GM10248 (cell line): ENCODE data around the gene S100A1.
A peak's percentile ranks its signal among the peaks of the same experiment; 100 is the strongest.

Source experiments
- CTCF ChIA-PET: fragments of 300-600 bp; sonication (Branson Sonifier 250); formaldehyde crosslinking; extraction: SDS; loops from one replicate; lab custom pipeline; 2021; ENCODE audit warnings: antibody characterized with exemption; lab: Yijun Ruan, JAX
- POLR2A ChIA-PET: fragments of 350-650 bp; sonication (Branson Sonifier 250); formaldehyde crosslinking; extraction: SDS; loops from one replicate; lab custom pipeline; 2020; ENCODE audit warnings: antibody characterized with exemption; lab: Yijun Ruan, JAX
- DNase-seq: peaks from one replicate; pipeline ENCODE4 v3.0.0; 2012; ENCODE audit errors: extremely low spot score
- TF ChIP-seq, protein P1 (sequence below): IDR thresholded peaks from 2 replicates; pipeline ENCODE4 v1.5.1; 2012; ENCODE audit warnings: mild to moderate bottlenecking, low read depth; ENCODE audit errors: extremely low read depth, missing control alignments, control extremely low read depth

Gene S100A1

DNA sequence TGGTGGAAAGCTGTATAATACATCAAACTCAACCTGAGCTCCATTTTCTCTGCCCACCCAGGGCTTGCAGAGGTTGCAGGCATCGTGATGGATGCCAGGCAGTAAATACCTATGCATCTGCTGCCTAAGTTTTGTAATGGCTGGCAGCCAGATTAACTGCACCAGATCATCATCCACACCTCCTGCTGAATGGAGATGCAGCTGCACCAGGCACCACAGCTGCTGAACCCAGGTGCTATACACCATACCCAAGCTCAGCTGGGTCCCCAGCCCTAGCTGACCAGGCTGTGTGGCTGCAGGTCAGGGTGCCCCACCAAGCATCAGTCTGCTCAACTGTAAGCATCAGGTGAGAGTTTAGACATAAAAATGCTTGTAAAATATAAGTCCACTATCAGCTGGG is 23.5 kb downstream of the S100A1 start:
- ChIA-PET CTCF (interaction anchor here (1.3 to 2.0 kb wide), 3 partner anchors 8 to 13 kb away, joined by 3 to 8 read pairs (median 4); no protein-coding TSS in a partner anchor), POLR2A (interaction anchor here (0.6 to 2.4 kb wide), 6 partner anchors 10 to 577 kb away, joined by 3 to 9 read pairs (median 4); partner anchors contain the start of gene CHTOP)
- no peak for DNase-seq
- TF ChIP-seq, protein P1, sequence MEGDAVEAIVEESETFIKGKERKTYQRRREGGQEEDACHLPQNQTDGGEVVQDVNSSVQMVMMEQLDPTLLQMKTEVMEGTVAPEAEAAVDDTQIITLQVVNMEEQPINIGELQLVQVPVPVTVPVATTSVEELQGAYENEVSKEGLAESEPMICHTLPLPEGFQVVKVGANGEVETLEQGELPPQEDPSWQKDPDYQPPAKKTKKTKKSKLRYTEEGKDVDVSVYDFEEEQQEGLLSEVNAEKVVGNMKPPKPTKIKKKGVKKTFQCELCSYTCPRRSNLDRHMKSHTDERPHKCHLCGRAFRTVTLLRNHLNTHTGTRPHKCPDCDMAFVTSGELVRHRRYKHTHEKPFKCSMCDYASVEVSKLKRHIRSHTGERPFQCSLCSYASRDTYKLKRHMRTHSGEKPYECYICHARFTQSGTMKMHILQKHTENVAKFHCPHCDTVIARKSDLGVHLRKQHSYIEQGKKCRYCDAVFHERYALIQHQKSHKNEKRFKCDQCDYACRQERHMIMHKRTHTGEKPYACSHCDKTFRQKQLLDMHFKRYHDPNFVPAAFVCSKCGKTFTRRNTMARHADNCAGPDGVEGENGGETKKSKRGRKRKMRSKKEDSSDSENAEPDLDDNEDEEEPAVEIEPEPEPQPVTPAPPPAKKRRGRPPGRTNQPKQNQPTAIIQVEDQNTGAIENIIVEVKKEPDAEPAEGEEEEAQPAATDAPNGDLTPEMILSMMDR: no peak

DNA sequence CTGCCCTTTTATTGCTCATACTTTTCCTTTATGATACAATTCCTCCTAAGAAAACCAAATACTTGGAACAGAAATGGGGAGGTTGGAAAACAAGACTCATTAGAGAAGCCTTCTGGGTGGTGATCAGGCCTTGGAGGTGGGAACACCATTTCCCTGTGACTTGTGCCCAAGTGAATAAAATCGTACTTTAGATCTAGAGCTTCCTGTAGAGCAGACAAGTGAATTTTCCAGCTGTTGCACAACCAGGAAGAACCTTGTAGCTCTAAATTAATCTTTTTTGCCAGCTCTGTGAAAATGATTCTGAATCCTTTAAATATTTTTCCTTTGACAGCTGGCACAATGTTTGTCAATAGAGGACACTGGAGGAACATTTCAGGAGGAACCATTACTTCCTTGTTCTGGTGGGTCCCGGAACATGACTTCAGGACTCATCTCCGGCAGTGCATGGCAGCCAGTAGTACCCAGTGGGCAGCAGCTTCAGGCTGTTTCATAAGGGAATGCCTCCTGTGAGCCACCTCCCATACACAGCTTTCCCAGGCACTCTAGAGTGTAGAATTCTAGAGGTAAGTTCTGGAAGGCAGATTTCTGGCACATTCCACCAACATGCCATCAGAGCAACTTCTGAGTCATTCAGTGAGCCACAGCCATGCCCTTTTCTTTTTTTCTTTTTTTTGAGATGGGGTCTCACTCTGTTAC is 24.7 kb downstream of the S100A1 start:
- DNase-seq: no peak
- ChIA-PET POLR2A (interaction anchor here (1.0 to 2.4 kb wide), 2 partner anchors 9 to 19 kb away, joined by 6 to 9 read pairs; partner anchors contain the start of gene CHTOP), CTCF (interaction anchor here (0.9 to 2.0 kb wide), 5 partner anchors 9 to 15 kb away, joined by 3 to 8 read pairs (median 3); no protein-coding TSS in a partner anchor)
- TF ChIP-seq, protein P1: no peak

DNA sequence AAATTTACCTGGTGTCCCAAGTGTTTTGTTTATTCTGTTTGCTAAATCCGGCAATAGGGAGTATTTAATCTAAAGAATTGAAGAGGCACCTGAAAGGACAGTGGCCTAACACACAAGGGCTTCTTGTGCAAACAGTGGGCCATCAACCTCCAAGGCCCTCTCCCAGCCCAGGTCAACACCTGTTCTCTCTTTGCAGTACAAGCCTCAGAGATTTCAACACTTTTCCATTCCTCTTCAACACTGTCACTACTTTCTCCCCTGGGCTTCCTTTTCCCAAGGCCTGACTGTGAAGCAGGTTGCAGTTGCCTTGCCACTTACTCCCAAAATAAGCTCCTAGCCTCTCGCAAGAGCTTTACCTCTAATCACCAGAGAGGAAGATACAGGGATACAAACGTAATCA is 27.1 kb downstream of the S100A1 start:
- TF ChIP-seq, protein P1: no peak
- CTCF ChIA-PET: interaction anchor here (0.9 kb wide), 1 partner anchor 21 kb away, joined by 4 read pairs; the partner anchor contains the start of gene CHTOP
- POLR2A ChIA-PET: no interaction called here
- DNase-seq: no peak

DNA sequence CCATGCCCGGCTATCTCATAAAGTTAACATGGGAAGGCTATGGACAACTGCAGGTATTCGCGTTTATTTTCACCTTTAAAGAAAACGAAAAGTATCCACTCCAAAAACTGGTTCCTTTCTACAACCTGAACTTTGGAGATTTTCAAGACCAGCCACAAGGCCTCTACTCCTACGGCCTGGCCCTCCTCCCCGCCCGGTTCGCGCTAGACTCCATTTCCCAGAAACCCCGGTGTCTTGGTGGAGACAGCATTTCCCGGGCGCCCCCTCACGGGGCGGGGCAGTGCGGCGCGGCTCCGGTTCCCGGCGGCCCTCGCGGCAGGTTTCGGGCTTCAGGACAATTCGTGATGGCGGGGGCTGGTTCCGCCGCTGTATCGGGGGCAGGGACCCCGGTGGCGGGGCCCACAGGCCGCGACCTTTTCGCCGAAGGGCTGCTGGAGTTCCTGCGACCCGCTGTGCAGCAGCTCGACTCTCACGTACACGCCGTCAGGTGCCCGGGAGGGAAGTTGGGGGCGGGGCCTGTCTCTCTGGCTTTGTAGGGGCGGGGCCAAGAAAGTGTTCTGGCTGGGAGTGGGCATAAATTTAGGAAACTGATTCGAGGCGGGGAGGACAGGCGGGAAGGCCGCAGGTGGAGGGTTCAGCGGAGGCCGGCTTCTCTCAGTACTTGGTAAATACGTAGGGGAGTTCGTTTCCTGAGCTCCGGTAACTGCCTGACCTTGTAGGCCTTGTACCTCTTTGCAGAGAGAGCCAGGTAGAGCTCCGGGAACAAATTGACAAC is 30.4 kb downstream of the S100A1 start, which contains the start of gene SNAPIN:
Gene SNAPIN, plus strand, starts transcription at position 304 of the 775 bp plus-strand sequence. Its CDS starts 41 bp downstream, at position 345.
- CTCF ChIA-PET: interaction anchor here (1.0 to 1.3 kb wide), 6 partner anchors 8 to 87 kb away, joined by 3 to 4 read pairs (median 3); no protein-coding TSS in a partner anchor

DNA sequence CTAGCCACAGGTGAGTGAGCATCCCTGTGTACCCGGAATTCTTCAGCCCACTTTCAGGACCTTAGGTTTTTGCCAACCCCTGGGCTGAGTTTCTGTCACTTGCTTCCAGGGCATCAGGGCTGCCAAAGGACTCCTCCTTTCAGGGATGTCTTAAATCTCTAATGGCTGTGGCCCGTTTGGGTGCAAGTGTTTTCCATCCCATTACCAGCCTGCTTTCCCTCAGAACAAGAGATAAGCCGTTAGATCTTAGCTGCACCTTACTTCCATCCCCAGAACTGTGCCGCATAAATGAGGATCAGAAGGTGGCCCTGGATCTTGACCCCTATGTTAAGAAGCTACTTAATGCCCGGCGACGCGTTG is 30.9 kb downstream of the S100A1 start:
- TF ChIP-seq, protein P1: no peak
- CTCF ChIA-PET: interaction anchor here (1.0 to 1.3 kb wide), 6 partner anchors 8 to 87 kb away, joined by 3 to 4 read pairs (median 3); no protein-coding TSS in a partner anchor
- no peak for DNase-seq
- POLR2A ChIA-PET: interaction anchor here (1.5 to 1.9 kb wide), 2 partner anchors 11 to 25 kb away, joined by 4 to 7 read pairs; partner anchors contain the start of genes CHTOP and ILF2

More for the DNA sequence above, 30.4 kb downstream of the S100A1 start, which contains the start of gene SNAPIN:
- POLR2A ChIA-PET: interaction anchor here (1.5 to 1.9 kb wide), 2 partner anchors 12 to 25 kb away, joined by 4 to 7 read pairs; partner anchors contain the start of genes CHTOP and ILF2
- DNase-seq: peak; percentile 93
- TF ChIP-seq, protein P1: no peak
